HepG2 (cell line): Measurements from ENCODE around the gene SLC35D2. TPM values are rescaled to one million over a fixed set of nuclear protein-coding genes. Genes with fewer than 3 reads are reported as not detected.

Experiments used
- ATAD3A ChIP-seq: sonication (generic); formaldehyde crosslinking; IDR thresholded peaks from 2 replicates; pipeline ENCODE4 v1.4.0; 2020; ENCODE audit warnings: missing genetic modification reagents
- GTF3A ChIP-seq: sonication (generic); formaldehyde crosslinking; conservative IDR thresholded peaks from 2 replicates; pipeline ENCODE4 v1.4.0; 2020; ENCODE audit warnings: mild to moderate bottlenecking, missing genetic modification reagents
- NBN ChIP-seq: fragments of 450-650 bp; conservative IDR thresholded peaks from 2 replicates; pipeline ENCODE4 v1.6.1; 2017
- NCOA5 ChIP-seq: sonication (generic); formaldehyde crosslinking; IDR thresholded peaks from 2 replicates; pipeline ENCODE4 v1.4.0; 2020; ENCODE audit warnings: missing genetic modification reagents
- NFYC ChIP-seq: IDR thresholded peaks from 2 replicates; pipeline ENCODE4 v1.6.1; 2016; ENCODE audit warnings: missing genetic modification reagents, missing compliant biosample characterization
- SIX1 ChIP-seq: sonication (generic); formaldehyde crosslinking; IDR thresholded peaks from 2 replicates; pipeline ENCODE4 v1.4.0; 2020; ENCODE audit warnings: missing genetic modification reagents, borderline replicate concordance
- ZBTB21 ChIP-seq: sonication (generic); formaldehyde crosslinking; IDR thresholded peaks from 2 replicates; pipeline ENCODE4 v1.4.0; 2020; ENCODE audit warnings: missing genetic modification reagents
- ZKSCAN8 ChIP-seq: IDR thresholded peaks from 2 replicates; pipeline ENCODE4 v1.6.1; 2016; ENCODE audit warnings: borderline replicate concordance, missing genetic modification reagents, missing compliant biosample characterization
- ZNF296 ChIP-seq: sonication (generic); formaldehyde crosslinking; conservative IDR thresholded peaks from 2 replicates; pipeline ENCODE4 v1.5.0; 2020; ENCODE audit warnings: mild to moderate bottlenecking, missing genetic modification reagents
- ZNF329 ChIP-seq: sonication (generic); formaldehyde crosslinking; IDR thresholded peaks from 2 replicates; pipeline ENCODE4 v1.9.0; 2021; ENCODE audit warnings: low read depth, mild to moderate bottlenecking, missing genetic modification reagents
- ZNF616 ChIP-seq: sonication (generic); formaldehyde crosslinking; IDR thresholded peaks from 2 replicates; pipeline ENCODE4 v1.5.0; 2020; ENCODE audit warnings: low read depth, mild to moderate bottlenecking, missing genetic modification reagents
- ZNF749 ChIP-seq: sonication (generic); formaldehyde crosslinking; IDR thresholded peaks from 2 replicates; pipeline ENCODE4 v1.8.0; 2022; ENCODE audit warnings: mild to moderate bottlenecking, missing genetic modification reagents, moderate library complexity, borderline replicate concordance
- polyA plus RNA-seq, 8 experiments: library from polyadenylated mRNA; depleted of rRNA in 3 of 8; stranded (reverse) in 7 of 8; unstranded in 1 of 8; fragments of >200 nt; fragmentation: Illumina TruSeq in 4 of 8; extraction: Trizol in 4 of 8; gene quantifications; 2 replicates each; pipeline versions ENCODE4 v1.2.1 to v1.2.3, GENCODE V29; 2011 to 2016; ENCODE audit warnings: low read depth in 4 of 8, missing spikeins in 1 of 8, mixed read lengths in 1 of 8; ENCODE audit not compliant: insufficient read depth in 1 of 8
- total RNA-seq, 5 experiments: library from RNA; depleted of rRNA; stranded (reverse); fragments of >200 nt; fragmentation: Illumina TruSeq; extraction: Trizol; gene quantifications; 2 replicates each; pipeline ENCODE4 v1.2.3, GENCODE V29; 2016; ENCODE audit warnings: low read depth in 1 of 5
- TF ChIP-seq, protein P1 (sequence below): sonication (generic); formaldehyde crosslinking; IDR thresholded peaks from 2 replicates; pipeline ENCODE4; 2020; ENCODE audit warnings: missing genetic modification reagents, mild to moderate bottlenecking, borderline replicate concordance
- TF ChIP-seq, protein P2 (sequence below): sonication (generic); formaldehyde crosslinking; IDR thresholded peaks from 2 replicates; pipeline ENCODE4 v1.5.0; 2020; ENCODE audit warnings: mild to moderate bottlenecking, missing genetic modification reagents
- TF ChIP-seq, protein P3 (sequence below): sonication (generic); formaldehyde crosslinking; IDR thresholded peaks from 2 replicates; pipeline ENCODE4 v1.4.0; 2020; ENCODE audit warnings: mild to moderate bottlenecking, missing genetic modification reagents, borderline replicate concordance
- TF ChIP-seq, protein P4 (sequence below): sonication (generic); formaldehyde crosslinking; IDR thresholded peaks from 2 replicates; pipeline ENCODE4 v1.4.0; 2020; ENCODE audit warnings: missing genetic modification reagents

Gene SLC35D2
- total and polyA plus RNA-seq, 2 of the 13 experiments (the other 11 are each of a cell fraction or from before 2014, with no cell fraction given): 96.2 to 103 TPM

DNA sequence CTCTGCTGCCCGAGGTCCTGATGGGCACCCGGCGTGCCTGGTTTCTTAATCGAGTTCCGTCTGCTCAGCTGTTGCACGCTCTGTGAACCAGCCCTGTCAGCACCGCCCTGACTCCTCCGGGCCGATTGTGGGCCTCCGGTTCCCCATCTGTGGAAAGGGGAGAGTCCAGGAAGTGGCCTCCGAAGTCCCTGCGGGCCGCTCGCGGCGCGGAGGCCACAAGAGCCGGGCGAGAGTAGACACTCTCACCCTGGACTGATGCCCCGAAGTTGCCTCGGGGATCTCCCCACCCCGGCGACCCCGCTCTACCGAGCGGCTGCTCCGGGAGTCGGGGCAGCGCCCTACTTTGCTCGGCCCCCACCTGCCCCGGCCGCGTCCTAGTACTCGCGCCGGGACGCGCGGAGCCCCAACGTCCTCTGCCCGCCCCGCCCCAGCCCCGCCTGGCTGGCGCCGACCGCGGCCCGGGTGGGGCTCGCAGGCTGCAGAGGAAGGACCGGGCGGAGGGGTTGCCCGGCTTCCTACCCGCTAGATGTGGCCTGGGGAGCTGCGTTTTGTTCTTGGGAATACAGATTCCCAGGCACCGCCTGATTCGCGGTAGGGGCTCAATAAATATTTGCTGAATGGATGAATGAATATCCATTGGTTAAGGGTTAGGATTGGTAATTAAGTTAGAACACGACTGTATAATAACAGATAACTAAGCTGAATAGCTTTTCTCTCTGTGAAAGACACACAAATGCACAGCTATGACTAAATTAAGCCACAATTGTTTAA, 35.6 kb upstream of the SLC35D2 start (continued):
- TF ChIP-seq, protein P1, sequence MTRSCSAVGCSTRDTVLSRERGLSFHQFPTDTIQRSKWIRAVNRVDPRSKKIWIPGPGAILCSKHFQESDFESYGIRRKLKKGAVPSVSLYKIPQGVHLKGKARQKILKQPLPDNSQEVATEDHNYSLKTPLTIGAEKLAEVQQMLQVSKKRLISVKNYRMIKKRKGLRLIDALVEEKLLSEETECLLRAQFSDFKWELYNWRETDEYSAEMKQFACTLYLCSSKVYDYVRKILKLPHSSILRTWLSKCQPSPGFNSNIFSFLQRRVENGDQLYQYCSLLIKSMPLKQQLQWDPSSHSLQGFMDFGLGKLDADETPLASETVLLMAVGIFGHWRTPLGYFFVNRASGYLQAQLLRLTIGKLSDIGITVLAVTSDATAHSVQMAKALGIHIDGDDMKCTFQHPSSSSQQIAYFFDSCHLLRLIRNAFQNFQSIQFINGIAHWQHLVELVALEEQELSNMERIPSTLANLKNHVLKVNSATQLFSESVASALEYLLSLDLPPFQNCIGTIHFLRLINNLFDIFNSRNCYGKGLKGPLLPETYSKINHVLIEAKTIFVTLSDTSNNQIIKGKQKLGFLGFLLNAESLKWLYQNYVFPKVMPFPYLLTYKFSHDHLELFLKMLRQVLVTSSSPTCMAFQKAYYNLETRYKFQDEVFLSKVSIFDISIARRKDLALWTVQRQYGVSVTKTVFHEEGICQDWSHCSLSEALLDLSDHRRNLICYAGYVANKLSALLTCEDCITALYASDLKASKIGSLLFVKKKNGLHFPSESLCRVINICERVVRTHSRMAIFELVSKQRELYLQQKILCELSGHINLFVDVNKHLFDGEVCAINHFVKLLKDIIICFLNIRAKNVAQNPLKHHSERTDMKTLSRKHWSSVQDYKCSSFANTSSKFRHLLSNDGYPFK (CRISPR knock-in tag): 0 out of 2 replicates have a peak, but pooled peaks have one; percentile 3
- no peak for TF ChIP-seq GTF3A (CRISPR knock-in tag)
- TF ChIP-seq NFYC (CRISPR knock-in tag): 0 out of 2 replicates have a peak, but pooled peaks have one; percentile 10
- TF ChIP-seq ZNF616 (CRISPR knock-in tag): no peak
- TF ChIP-seq SIX1 (CRISPR knock-in tag): no peak
- TF ChIP-seq, protein P2, sequence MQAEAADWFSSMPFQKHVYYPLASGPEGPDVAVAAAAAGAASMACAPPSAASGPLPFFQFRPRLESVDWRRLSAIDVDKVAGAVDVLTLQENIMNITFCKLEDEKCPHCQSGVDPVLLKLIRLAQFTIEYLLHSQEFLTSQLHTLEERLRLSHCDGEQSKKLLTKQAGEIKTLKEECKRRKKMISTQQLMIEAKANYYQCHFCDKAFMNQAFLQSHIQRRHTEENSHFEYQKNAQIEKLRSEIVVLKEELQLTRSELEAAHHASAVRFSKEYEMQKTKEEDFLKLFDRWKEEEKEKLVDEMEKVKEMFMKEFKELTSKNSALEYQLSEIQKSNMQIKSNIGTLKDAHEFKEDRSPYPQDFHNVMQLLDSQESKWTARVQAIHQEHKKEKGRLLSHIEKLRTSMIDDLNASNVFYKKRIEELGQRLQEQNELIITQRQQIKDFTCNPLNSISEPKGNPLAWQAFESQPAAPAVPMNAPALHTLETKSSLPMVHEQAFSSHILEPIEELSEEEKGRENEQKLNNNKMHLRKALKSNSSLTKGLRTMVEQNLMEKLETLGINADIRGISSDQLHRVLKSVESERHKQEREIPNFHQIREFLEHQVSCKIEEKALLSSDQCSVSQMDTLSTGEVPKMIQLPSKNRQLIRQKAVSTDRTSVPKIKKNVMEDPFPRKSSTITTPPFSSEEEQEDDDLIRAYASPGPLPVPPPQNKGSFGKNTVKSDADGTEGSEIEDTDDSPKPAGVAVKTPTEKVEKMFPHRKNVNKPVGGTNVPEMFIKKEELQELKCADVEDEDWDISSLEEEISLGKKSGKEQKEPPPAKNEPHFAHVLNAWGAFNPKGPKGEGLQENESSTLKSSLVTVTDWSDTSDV (CRISPR knock-in tag): no peak
- no peak for TF ChIP-seq NBN
- no peak for TF ChIP-seq ATAD3A (CRISPR knock-in tag)
- TF ChIP-seq, protein P3, sequence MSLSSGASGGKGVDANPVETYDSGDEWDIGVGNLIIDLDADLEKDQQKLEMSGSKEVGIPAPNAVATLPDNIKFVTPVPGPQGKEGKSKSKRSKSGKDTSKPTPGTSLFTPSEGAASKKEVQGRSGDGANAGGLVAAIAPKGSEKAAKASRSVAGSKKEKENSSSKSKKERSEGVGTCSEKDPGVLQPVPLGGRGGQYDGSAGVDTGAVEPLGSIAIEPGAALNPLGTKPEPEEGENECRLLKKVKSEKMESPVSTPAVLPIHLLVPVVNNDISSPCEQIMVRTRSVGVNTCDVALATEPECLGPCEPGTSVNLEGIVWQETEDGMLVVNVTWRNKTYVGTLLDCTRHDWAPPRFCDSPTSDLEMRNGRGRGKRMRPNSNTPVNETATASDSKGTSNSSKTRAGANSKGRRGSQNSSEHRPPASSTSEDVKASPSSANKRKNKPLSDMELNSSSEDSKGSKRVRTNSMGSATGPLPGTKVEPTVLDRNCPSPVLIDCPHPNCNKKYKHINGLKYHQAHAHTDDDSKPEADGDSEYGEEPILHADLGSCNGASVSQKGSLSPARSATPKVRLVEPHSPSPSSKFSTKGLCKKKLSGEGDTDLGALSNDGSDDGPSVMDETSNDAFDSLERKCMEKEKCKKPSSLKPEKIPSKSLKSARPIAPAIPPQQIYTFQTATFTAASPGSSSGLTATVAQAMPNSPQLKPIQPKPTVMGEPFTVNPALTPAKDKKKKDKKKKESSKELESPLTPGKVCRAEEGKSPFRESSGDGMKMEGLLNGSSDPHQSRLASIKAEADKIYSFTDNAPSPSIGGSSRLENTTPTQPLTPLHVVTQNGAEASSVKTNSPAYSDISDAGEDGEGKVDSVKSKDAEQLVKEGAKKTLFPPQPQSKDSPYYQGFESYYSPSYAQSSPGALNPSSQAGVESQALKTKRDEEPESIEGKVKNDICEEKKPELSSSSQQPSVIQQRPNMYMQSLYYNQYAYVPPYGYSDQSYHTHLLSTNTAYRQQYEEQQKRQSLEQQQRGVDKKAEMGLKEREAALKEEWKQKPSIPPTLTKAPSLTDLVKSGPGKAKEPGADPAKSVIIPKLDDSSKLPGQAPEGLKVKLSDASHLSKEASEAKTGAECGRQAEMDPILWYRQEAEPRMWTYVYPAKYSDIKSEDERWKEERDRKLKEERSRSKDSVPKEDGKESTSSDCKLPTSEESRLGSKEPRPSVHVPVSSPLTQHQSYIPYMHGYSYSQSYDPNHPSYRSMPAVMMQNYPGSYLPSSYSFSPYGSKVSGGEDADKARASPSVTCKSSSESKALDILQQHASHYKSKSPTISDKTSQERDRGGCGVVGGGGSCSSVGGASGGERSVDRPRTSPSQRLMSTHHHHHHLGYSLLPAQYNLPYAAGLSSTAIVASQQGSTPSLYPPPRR (CRISPR knock-in tag): no peak
- 0 out of 2 replicates have a peak, but pooled peaks have one; percentile 30 for TF ChIP-seq ZNF296 (CRISPR knock-in tag)
- TF ChIP-seq ZKSCAN8 (CRISPR knock-in tag): peak; percentile 60; the same call in 1 of the 2 replicates
- TF ChIP-seq ZBTB21 (CRISPR knock-in tag): no peak
- no peak for TF ChIP-seq ZNF749
- no peak for TF ChIP-seq NCOA5
- no peak for TF ChIP-seq ZNF329
- TF ChIP-seq, protein P4, sequence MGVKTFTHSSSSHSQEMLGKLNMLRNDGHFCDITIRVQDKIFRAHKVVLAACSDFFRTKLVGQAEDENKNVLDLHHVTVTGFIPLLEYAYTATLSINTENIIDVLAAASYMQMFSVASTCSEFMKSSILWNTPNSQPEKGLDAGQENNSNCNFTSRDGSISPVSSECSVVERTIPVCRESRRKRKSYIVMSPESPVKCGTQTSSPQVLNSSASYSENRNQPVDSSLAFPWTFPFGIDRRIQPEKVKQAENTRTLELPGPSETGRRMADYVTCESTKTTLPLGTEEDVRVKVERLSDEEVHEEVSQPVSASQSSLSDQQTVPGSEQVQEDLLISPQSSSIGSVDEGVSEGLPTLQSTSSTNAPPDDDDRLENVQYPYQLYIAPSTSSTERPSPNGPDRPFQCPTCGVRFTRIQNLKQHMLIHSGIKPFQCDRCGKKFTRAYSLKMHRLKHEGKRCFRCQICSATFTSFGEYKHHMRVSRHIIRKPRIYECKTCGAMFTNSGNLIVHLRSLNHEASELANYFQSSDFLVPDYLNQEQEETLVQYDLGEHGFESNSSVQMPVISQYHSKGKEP (CRISPR knock-in tag): 0 out of 2 replicates have a peak, but pooled peaks have one; percentile 33
